Upper lobe of right lung (tissue), 1 donor: ENCODE data around the gene SFMBT1. TPM values are rescaled to one million over a fixed set of nuclear protein-coding genes. Genes with fewer than 3 reads are reported as not detected.

Source experiments
- ATAC-seq: fragments of 200-7000 bp; cut with Tn5 transposase; one replicate; pipeline ENCODE4 v1.9.1; 2020; ENCODE audit warnings: mild to moderate bottlenecking, moderate library complexity
- DNase-seq: peaks from one replicate; pipeline ENCODE4 v3.0.0-alpha.2; 2020
- H3K27ac ChIP-seq: fragments of 200-600 bp; one replicate; pipeline ENCODE4 v1.8.0; 2022
- H3K27me3 ChIP-seq: fragments of 200-600 bp; one replicate; pipeline ENCODE4 v1.8.0; 2022; ENCODE audit warnings: mild to moderate bottlenecking
- H3K36me3 ChIP-seq: fragments of 200-600 bp; one replicate; pipeline ENCODE4 v1.8.0; 2022
- H3K4me1 ChIP-seq: fragments of 200-600 bp; one replicate; pipeline ENCODE4 v1.8.0; 2022
- H3K4me3 ChIP-seq: fragments of 200-600 bp; one replicate; pipeline ENCODE4 v1.8.0; 2022; ENCODE audit warnings: mild to moderate bottlenecking
- H3K9me3 ChIP-seq: fragments of 200-600 bp; one replicate; pipeline ENCODE4 v1.8.0; 2022
- intact Hi-C: fragments of 100-400 bp; cut with DNase I; formaldehyde crosslinking; loops from one replicate; pipeline ENCODE4 v1.11.0; 2022
- total RNA-seq: library from RNA; stranded (reverse); fragmentation: NEBNext Ultra II Directional; extraction: Animal tissue kit (Norgen Biotek cat#: 25700); gene quantifications from one replicate; pipeline ENCODE4 v1.2.1, GENCODE V29; 2021
- TF ChIP-seq, protein P1 (sequence below): fragments of 200-600 bp; IDR thresholded peaks from one replicate; pipeline ENCODE4 v1.8.0; 2022; ENCODE audit warnings: antibody characterized with exemption
- donor health status: DM: no; HTN: yes; CAD: no; lungs with severe emphysema.

Gene SFMBT1
- total RNA-seq, 1 donor from 2014 or later: 17.2 TPM

DNA sequence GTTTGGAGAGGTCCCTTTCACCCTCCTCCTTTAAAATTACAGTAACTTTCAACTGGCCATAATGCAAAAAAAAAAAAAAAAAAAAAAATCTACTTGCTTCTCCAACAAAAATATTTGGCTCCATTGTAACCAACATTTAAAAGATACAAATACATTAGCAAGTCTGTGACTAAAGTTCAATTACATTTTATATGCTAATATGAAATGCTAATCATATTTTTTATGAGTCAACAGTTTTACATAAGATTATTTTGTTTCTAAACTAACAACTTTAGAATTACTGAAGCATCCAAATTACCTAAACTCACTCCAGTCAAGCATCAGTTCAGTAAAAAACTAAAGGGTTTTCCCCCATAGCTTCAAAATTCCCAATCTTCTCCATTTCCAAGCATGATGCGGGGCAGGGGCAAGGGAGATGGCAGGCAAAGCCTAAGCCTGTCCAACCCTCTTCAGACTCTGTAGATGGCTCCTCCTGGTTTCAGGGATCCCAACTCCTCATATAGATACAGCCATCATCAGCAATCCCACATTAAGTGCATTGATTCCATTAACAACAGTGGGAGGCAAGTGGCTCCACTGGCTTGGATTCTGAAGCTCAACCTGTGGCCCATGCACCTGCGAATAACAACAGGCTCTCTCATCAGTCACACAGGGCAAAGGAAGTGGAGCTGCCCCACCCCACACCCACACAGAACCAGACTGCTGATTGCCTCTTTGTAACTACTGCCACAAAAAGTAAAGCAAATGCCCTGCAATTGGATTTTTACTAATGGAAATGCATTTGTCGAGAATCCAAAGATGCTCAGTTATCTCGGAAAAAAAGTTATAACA is 15.0 kb downstream of the SFMBT1 start:
- Histone ChIP-seq H3K36me3 (no peaks in the 10 kb centered on the region), H3K4me1 (peaks cover 3% of the 10 kb centered on the region), H3K4me3 (no peak overlapping the region), H3K27me3 (no peaks in the 10 kb centered on the region), H3K27ac (no peak overlapping the region), H3K9me3 (no peaks in the 10 kb centered on the region)
- intact Hi-C loops: no loop called here
- TF ChIP-seq, protein P1, sequence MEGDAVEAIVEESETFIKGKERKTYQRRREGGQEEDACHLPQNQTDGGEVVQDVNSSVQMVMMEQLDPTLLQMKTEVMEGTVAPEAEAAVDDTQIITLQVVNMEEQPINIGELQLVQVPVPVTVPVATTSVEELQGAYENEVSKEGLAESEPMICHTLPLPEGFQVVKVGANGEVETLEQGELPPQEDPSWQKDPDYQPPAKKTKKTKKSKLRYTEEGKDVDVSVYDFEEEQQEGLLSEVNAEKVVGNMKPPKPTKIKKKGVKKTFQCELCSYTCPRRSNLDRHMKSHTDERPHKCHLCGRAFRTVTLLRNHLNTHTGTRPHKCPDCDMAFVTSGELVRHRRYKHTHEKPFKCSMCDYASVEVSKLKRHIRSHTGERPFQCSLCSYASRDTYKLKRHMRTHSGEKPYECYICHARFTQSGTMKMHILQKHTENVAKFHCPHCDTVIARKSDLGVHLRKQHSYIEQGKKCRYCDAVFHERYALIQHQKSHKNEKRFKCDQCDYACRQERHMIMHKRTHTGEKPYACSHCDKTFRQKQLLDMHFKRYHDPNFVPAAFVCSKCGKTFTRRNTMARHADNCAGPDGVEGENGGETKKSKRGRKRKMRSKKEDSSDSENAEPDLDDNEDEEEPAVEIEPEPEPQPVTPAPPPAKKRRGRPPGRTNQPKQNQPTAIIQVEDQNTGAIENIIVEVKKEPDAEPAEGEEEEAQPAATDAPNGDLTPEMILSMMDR: no peak
- peak; percentile 64 for ATAC-seq
- no peak for DNase-seq

DNA sequence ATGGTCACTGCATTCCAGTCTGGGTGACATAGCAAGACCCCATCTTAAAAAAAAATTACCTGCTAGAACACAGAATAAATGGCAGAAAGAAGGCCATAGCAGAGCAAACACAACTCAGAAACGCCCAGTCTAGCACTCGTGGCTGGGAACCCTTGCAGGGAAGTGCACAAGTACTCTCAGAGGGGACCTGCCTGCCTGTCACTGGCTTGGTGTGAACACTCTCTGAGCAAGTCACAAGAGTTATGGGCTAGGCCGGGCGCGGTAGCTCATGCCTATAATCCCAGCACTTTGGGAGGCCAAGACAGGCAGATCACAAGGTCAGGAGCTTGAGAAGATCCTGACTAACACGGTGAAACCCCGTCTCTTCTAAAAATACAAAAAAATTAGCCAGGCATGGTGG is 17.2 kb downstream of the SFMBT1 start:
- H3K36me3 ChIP-seq: no peaks in the 10 kb centered on the region
- H3K9me3 ChIP-seq: no peaks in the 10 kb centered on the region
- peak; percentile 69 for ATAC-seq
- DNase-seq: no peak
- TF ChIP-seq, protein P1: no peak
- no peak overlapping the region for H3K27ac ChIP-seq
- intact Hi-C loops: no loop called here
- no peaks in the 10 kb centered on the region for H3K4me1 ChIP-seq
- H3K27me3 ChIP-seq: no peaks in the 10 kb centered on the region
- no peak overlapping the region for H3K4me3 ChIP-seq

DNA sequence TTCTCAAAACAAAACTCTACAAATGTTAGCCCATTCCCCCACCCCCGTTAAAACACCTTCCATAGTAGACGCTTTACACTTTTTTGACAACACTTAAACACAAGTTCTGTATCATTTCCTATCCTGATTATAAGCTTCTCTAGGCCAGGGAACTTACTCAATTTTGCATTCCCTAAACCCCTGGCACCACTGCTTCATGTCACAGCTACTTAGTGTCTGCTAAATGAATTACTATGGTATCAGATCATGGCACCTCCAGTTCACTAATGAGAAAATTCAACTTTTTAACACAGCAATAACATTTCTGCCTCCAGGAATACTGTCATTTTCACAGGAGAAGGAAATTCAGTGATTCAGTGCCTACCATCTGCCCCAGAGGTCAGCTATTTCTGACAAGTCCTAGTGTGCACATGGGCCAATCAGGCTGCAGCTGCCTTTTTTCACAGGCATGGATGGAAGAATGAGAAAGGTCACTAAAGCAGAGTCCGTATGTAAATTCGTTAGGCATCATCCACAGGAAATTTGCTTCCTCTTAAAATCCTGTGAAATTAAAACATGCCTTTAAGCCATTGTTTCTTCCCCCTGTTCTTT is 18.5 kb downstream of the SFMBT1 start:
- intact Hi-C loops: no loop called here
- no peak for ATAC-seq
- no peaks in the 10 kb centered on the region for H3K9me3 ChIP-seq

DNA sequence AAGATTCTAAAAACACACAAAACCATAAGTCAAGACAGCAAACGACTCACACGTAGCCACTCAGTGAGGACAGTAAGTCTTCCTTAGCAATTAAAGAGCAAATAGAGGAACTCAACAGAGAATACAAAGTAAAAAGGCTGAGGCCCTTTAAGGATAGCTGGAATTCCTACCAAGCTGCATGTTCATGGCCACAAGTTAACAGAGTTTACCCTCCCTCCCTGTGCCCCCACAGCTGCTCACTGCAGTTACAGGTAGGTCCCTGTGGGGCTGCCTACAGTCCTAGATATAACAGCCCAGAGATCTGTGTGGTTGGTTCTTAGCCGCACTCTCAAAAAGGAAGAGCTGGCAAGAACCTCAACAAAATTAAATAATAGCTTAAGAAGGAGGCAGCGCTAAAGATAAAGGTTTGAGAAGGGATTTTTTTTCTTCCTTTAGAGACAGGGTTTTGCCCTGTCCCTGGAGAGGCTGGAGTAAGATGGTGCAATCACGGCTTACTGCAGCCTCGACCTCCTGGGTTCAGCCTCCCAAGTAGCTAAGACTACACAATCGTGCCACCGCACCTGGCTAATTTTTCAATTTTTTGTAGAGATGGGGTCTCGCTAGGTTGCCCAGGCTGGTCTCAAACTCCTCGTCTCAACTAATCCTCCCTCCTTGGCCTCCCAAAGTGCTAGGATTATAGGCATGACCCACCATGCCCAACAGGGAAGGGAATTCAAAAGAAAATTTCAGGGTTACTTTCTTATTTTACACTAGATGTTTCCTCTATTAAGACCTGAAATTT is 19.3 kb downstream of the SFMBT1 start:
- Histone ChIP-seq H3K4me1 (no peaks in the 10 kb centered on the region), H3K9me3 (no peaks in the 10 kb centered on the region), H3K4me3 (no peak overlapping the region), H3K36me3 (no peaks in the 10 kb centered on the region), H3K27me3 (no peaks in the 10 kb centered on the region), H3K27ac (no peak overlapping the region)
- intact Hi-C loops: no loop called here
- TF ChIP-seq, protein P1: no peak
- ATAC-seq: no peak
- no peak for DNase-seq

More for the DNA sequence above, 18.5 kb downstream of the SFMBT1 start:
- H3K27me3 ChIP-seq: no peaks in the 10 kb centered on the region
- H3K4me3 ChIP-seq: no peak overlapping the region
- H3K27ac ChIP-seq: no peak overlapping the region
- no peaks in the 10 kb centered on the region for H3K4me1 ChIP-seq
- TF ChIP-seq, protein P1: no peak
- no peaks in the 10 kb centered on the region for H3K36me3 ChIP-seq
- no peak for DNase-seq

DNA sequence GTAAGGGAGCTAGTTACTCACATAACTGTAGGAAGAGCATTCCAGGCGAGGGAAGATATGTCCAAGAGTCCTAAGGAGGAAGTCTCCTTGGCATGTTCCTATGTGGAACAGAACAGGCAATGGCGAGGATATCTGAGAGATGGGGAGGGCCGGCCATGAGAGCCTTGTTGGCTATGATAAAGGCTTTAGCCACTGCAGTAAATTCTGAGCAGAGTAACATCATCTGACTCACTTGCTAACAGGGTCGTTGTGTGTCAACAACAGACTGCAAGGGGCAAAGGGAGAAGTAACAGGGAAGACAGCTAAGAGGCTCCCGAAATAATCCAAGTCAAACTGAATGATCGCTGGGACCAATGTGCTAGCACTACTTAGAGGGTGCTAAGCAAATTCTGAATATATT is 21.6 kb downstream of the SFMBT1 start:
- no peak for DNase-seq
- H3K4me1 ChIP-seq: no peaks in the 10 kb centered on the region
- TF ChIP-seq, protein P1: no peak
- H3K4me3 ChIP-seq: no peak overlapping the region
- no peak for ATAC-seq
- H3K9me3 ChIP-seq: no peaks in the 10 kb centered on the region
- H3K27ac ChIP-seq: no peak overlapping the region
- H3K27me3 ChIP-seq: no peaks in the 10 kb centered on the region
- H3K36me3 ChIP-seq: no peaks in the 10 kb centered on the region
- intact Hi-C loops: no loop called here
